GM12874 (cell line): ENCODE data around the gene CAPZB.

Experiments
- TF ChIP-seq, protein P1 (sequence below): IDR thresholded peaks from 2 replicates; pipeline ENCODE4 v1.5.1; 2011; ENCODE audit warnings: low read depth, mild to moderate bottlenecking, control low read depth, low read length, moderate library complexity; ENCODE audit not compliant: insufficient read depth

CAPZB gene

DNA sequence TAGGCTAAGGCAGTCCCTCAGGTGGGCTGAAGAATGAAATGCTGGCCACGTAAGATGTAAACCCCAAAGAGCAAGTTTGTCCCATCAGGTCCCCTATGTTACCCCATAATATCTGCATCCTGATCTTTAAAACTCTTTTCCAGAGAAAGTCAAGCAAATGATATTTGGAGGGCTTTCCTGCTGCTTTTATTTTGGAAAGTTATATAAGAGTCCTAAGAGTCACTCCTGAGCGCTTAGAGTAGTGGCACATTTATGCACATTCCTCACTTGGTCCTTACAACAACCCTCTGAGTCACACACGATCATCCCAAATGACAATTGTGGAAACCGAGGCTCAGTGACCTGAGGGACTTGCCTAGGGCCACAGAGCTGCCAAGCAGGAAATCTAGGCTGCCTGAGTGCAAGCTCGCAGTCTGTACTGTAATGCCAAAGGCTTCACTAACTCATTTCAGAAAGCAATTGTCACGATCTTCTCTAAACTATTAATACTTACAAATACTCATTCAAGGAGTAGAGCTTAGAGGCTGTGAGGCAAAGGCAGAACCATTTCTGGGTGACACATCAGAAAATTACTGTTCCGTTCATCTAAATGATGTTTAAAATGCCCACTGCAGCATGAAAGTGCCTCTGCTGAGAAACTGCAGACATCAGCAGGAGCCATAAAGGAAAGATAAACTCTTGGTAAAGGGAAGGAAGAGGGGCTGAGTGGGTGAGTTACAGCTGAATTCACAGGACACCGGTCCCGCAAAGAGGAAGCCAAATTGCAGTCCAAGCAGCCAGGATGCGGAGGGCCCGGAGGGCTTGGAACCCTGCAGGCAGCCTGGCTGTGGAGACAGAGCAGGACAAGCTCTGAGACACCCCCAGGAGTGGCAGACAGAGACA is 30.8 kb downstream of the CAPZB start:
- TF ChIP-seq, protein P1, sequence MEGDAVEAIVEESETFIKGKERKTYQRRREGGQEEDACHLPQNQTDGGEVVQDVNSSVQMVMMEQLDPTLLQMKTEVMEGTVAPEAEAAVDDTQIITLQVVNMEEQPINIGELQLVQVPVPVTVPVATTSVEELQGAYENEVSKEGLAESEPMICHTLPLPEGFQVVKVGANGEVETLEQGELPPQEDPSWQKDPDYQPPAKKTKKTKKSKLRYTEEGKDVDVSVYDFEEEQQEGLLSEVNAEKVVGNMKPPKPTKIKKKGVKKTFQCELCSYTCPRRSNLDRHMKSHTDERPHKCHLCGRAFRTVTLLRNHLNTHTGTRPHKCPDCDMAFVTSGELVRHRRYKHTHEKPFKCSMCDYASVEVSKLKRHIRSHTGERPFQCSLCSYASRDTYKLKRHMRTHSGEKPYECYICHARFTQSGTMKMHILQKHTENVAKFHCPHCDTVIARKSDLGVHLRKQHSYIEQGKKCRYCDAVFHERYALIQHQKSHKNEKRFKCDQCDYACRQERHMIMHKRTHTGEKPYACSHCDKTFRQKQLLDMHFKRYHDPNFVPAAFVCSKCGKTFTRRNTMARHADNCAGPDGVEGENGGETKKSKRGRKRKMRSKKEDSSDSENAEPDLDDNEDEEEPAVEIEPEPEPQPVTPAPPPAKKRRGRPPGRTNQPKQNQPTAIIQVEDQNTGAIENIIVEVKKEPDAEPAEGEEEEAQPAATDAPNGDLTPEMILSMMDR = no peak

DNA sequence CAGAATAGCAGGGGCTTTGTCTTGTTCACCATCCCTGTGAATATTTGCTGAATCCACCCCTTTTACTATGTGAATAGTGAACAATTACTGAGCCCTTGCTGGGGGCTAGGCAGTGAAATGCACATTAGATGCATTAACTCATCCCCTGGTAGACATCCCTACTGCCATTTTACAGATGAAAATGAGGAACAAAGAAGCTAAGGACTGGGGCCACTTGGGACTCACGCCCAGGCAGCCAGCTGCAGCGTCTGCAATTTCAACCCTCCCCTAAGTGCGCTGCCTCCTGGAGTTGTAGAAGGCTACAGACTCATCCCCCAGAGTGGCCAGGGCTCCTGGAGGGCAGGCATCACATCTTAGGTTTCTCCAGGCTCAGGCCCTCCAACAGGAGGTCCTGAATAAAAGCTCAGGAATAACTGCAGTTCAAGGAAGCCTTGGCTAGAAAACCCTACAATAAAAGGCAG is 31.6 kb downstream of the CAPZB start:
- TF ChIP-seq, protein P1 = no peak

DNA sequence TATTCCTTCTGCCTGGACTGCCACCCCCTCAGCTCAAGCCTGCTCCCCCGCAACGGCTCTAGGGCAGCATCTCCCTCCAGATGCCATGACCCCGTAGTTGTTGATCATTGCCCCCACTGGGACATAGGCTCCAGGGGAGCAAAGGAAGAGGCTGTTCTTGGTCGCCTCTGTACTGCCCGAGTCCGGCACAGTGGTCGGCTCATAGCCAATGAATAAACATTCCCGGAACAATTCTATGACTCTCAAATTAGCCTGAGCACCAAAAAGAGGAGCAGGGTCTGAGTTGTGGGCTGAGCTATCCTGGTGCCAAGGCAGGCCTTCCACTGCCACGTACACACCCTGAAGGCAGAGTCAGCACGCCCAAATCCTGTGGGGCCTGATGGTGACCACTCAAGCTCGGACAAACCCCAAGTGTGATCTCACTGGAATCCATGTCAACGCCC is 33.1 kb downstream of the CAPZB start:
- TF ChIP-seq, protein P1 = no peak

DNA sequence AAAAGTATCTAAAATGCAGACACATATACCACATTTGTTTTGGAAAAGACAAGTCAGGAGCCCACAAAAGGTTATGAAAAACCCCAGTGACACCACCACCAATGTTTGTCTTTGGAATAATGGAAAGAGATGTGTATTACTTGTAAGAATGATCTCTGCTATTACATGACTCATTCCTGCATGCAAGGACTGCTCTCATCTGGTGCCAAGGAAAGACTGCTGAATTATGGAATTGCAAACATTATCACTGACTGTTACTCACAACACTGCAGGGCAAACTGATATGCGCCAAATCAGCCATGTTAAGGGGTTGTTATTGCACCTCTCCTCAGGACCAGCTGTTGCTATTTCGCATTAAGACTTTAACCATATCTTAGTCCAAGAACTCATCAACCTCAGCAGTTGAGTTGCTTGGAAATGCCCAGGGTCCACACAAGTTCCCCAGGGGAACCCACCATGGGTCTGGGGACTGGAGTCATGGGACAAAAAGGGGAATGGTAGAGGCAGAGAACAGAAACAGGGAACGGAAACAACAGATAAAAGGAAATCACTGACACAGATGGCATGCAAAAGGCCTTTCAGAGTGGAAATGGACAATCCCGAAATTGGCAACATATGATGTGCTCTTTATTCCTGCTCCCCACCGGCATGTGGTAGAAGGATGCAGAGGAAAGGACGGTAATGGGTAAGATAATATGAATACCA is 34.4 kb downstream of the CAPZB start:
- TF ChIP-seq, protein P1 = no peak

DNA sequence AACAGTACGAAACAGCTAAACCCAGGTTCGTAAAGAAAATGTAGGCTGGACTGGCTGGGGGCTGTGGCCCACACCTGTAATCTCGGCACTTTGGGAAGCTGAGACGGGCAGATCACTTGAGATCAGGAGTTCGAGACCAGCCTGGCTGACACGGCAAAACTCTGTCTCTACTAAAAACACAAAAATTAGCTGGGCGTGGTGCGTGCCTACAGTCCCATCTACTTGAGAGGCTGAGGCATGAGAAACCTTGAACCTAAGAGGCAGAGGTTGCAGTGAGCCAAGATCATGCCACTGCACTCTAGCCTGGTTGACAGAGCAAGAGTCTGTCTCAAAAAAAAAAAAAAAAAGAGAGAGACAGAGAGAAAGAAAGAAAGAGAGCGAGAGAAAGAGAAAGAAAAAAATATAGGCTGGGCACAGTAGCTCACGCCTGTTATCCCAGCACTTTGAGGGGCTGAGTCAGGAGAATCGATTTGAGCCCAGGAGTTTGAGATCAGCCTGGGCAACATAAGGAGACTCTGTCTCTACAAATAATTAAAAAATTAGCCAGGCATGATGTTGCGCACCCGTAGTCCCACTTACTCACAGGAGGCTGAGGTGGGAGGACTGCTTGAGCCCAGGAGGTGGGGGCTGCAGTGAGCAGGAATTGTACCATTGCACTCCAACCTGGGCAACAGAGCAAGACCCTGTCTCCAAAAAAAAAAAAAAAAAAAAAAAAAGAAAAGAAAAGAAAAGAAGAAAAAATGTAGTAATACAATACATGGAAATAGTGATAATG is 35.7 kb downstream of the CAPZB start:
- TF ChIP-seq, protein P1 = no peak

DNA sequence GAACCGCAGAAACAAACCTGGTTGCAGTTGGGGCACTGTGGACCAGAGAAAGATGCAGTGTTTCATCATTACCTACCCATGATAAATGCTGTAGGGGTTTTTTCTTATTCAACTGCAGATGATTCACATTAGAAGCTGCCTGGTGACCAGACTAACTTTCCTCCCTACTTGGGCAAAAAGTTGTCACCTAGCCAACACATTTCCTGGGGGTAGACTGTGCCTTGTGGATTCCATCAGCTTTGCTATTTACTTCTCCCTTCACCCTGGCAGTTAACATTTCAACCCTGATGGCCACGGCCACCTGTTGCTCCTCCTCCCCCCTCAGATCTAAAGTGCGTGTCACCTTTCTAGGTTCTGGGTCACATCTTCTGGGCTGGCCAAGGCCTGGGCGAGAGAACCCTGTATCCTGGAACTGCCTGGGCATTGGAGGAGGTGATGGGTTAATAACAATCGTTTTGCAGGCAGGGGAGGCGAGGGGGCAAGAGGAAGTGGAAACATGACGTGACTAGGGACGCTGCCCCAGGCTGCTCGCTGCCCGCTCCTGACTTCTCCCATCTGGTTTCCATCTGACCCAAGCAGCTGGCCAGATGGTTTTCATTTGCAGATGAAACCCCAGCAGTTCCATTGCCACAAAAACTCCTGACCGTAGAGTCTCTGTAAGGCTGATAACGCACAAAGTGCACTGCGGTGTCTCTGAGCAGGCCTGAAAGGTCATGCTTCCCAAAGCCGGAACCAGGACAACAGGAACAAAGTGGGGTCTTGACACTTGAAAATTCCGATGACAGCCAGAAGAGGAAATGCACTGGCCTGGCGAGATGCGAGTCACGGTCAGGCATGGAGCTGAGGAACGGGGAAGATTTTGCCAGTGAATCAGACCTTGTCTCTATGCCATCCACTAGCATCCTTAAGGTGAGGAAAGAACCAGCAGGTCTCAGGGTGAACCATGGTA is 36.6 kb downstream of the CAPZB start:
- TF ChIP-seq, protein P1 = no peak
